HepG2 (cell line): Measurements from ENCODE around the gene PCDHGB2. TPM values are rescaled to one million over a fixed set of nuclear protein-coding genes. Genes with fewer than 3 reads are reported as not detected.
A peak's percentile ranks its signal among the peaks of the same experiment; 100 is the strongest.

Source experiments
- AGO1 ChIP-seq: fragments of 200-400 bp; formaldehyde crosslinking; IDR thresholded peaks from 2 replicates; pipeline ENCODE4 v1.6.1; 2017; ENCODE audit warnings: mild to moderate bottlenecking, low read depth, low read length, moderate library complexity; ENCODE audit not compliant: poor library complexity, severe bottlenecking
- ARNT ChIP-seq: fragments of 450-650 bp; IDR thresholded peaks from 2 replicates; pipeline ENCODE4 v1.6.1; 2017
- CC2D1A ChIP-seq: sonication (generic); formaldehyde crosslinking; IDR thresholded peaks from 2 replicates; pipeline ENCODE4 v1.8.1; 2023; ENCODE audit warnings: mild to moderate bottlenecking, missing genetic modification reagents
- GFI1 ChIP-seq: sonication (generic); formaldehyde crosslinking; IDR thresholded peaks from 2 replicates; pipeline ENCODE4 v1.5.0; 2020; ENCODE audit warnings: missing genetic modification reagents, mild to moderate bottlenecking, borderline replicate concordance
- NFIC ChIP-seq: IDR thresholded peaks from 2 replicates; pipeline ENCODE4 v1.6.1; 2012; ENCODE audit warnings: mild to moderate bottlenecking, low read length, inconsistent platforms
- PAXIP1 ChIP-seq: sonication (generic); formaldehyde crosslinking; conservative IDR thresholded peaks from 2 replicates; pipeline ENCODE4 v1.4.0; 2020; ENCODE audit warnings: mild to moderate bottlenecking, missing genetic modification reagents, moderate library complexity
- SALL1 ChIP-seq: sonication (generic); formaldehyde crosslinking; IDR thresholded peaks from 2 replicates; pipeline ENCODE4 v1.8.0; 2022; ENCODE audit warnings: mild to moderate bottlenecking, missing genetic modification reagents
- SMARCC2 ChIP-seq: fragments of 450-650 bp; IDR thresholded peaks from 2 replicates; pipeline ENCODE4 v1.6.1; 2017; ENCODE audit warnings: antibody characterized with exemption, mild to moderate bottlenecking
- XRCC5 ChIP-seq: fragments of 200-400 bp; formaldehyde crosslinking; optimal IDR thresholded peaks from 2 replicates; pipeline ENCODE3; 2017; ENCODE audit warnings: mild to moderate bottlenecking, low read length
- ZNF460 ChIP-seq: sonication (generic); formaldehyde crosslinking; IDR thresholded peaks from 2 replicates; pipeline ENCODE4 v1.5.1; 2020; ENCODE audit warnings: missing genetic modification reagents, mild to moderate bottlenecking, borderline replicate concordance
- ZNF496 ChIP-seq: sonication (generic); formaldehyde crosslinking; IDR thresholded peaks from 2 replicates; pipeline ENCODE4 v1.8.1; 2023; ENCODE audit warnings: mild to moderate bottlenecking, moderate library complexity, missing genetic modification reagents; ENCODE audit not compliant: insufficient replicate concordance
- ZNF629 ChIP-seq: sonication (generic); formaldehyde crosslinking; conservative IDR thresholded peaks from 2 replicates; pipeline ENCODE4 v1.5.0; 2020; ENCODE audit warnings: missing genetic modification reagents
- ZNF761 ChIP-seq: sonication (generic); formaldehyde crosslinking; conservative IDR thresholded peaks from 2 replicates; pipeline ENCODE4 v1.4.0; 2020; ENCODE audit warnings: mild to moderate bottlenecking, missing genetic modification reagents
- ZSCAN5A ChIP-seq: sonication (generic); formaldehyde crosslinking; IDR thresholded peaks from 2 replicates; pipeline ENCODE4 v1.8.0; 2022; ENCODE audit warnings: mild to moderate bottlenecking, missing genetic modification reagents, borderline replicate concordance
- polyA plus RNA-seq, 8 experiments: library from polyadenylated mRNA; depleted of rRNA in 3 of 8; stranded (reverse) in 7 of 8; unstranded in 1 of 8; fragments of >200 nt; fragmentation: Illumina TruSeq in 4 of 8; extraction: Trizol in 4 of 8; gene quantifications; 2 replicates each; pipeline versions ENCODE4 v1.2.1 to v1.2.3, GENCODE V29; 2011 to 2016; ENCODE audit warnings: low read depth in 4 of 8, missing spikeins in 1 of 8, mixed read lengths in 1 of 8; ENCODE audit not compliant: insufficient read depth in 1 of 8
- total RNA-seq, 5 experiments: library from RNA; depleted of rRNA; stranded (reverse); fragments of >200 nt; fragmentation: Illumina TruSeq; extraction: Trizol; gene quantifications; 2 replicates each; pipeline ENCODE4 v1.2.3, GENCODE V29; 2016; ENCODE audit warnings: low read depth in 1 of 5
- TF ChIP-seq, protein P1 (sequence below): fragments of 450-650 bp; IDR thresholded peaks from 2 replicates; pipeline ENCODE4 v1.6.1; 2017; ENCODE audit warnings: mild to moderate bottlenecking
- TF ChIP-seq, protein P2 (sequence below): sonication (generic); formaldehyde crosslinking; IDR thresholded peaks from 2 replicates; pipeline ENCODE4 v1.5.1; 2020; ENCODE audit warnings: missing genetic modification reagents, mild to moderate bottlenecking, borderline replicate concordance

PCDHGB2 gene
- total and polyA plus RNA-seq, 2 of the 13 experiments (the other 11 are each of a cell fraction or from before 2014, with no cell fraction given) = 0.64 to 0.82 TPM

GRCh38 chr5:141320225-141321169, 39.3 kb upstream of the PCDHGB2 start, which contains the start of gene TAF7 (continued):
- TF ChIP-seq, protein P1, sequence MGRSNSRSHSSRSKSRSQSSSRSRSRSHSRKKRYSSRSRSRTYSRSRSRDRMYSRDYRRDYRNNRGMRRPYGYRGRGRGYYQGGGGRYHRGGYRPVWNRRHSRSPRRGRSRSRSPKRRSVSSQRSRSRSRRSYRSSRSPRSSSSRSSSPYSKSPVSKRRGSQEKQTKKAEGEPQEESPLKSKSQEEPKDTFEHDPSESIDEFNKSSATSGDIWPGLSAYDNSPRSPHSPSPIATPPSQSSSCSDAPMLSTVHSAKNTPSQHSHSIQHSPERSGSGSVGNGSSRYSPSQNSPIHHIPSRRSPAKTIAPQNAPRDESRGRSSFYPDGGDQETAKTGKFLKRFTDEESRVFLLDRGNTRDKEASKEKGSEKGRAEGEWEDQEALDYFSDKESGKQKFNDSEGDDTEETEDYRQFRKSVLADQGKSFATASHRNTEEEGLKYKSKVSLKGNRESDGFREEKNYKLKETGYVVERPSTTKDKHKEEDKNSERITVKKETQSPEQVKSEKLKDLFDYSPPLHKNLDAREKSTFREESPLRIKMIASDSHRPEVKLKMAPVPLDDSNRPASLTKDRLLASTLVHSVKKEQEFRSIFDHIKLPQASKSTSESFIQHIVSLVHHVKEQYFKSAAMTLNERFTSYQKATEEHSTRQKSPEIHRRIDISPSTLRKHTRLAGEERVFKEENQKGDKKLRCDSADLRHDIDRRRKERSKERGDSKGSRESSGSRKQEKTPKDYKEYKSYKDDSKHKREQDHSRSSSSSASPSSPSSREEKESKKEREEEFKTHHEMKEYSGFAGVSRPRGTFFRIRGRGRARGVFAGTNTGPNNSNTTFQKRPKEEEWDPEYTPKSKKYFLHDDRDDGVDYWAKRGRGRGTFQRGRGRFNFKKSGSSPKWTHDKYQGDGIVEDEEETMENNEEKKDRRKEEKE = no peak
- no peak for TF ChIP-seq CC2D1A (CRISPR knock-in tag)
- no peak; the same call in 1 of the 2 replicates for TF ChIP-seq PAXIP1 (CRISPR knock-in tag)
- TF ChIP-seq ZSCAN5A (CRISPR knock-in tag) = peak; percentile 14; the same call in 1 of the 2 replicates
- TF ChIP-seq AGO1 = peak; percentile 65
- TF ChIP-seq GFI1 = no peak; the same call in 1 of the 2 replicates
- no peak for TF ChIP-seq ZNF496
- TF ChIP-seq, protein P2, sequence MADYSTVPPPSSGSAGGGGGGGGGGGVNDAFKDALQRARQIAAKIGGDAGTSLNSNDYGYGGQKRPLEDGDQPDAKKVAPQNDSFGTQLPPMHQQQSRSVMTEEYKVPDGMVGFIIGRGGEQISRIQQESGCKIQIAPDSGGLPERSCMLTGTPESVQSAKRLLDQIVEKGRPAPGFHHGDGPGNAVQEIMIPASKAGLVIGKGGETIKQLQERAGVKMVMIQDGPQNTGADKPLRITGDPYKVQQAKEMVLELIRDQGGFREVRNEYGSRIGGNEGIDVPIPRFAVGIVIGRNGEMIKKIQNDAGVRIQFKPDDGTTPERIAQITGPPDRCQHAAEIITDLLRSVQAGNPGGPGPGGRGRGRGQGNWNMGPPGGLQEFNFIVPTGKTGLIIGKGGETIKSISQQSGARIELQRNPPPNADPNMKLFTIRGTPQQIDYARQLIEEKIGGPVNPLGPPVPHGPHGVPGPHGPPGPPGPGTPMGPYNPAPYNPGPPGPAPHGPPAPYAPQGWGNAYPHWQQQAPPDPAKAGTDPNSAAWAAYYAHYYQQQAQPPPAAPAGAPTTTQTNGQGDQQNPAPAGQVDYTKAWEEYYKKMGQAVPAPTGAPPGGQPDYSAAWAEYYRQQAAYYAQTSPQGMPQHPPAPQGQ (CRISPR knock-in tag) = no peak
- TF ChIP-seq ARNT = no peak
- TF ChIP-seq ZNF629 (CRISPR knock-in tag) = no peak
- peak; percentile 87 for TF ChIP-seq SALL1 (CRISPR knock-in tag)
- TF ChIP-seq SMARCC2 = no peak
- TF ChIP-seq ZNF761 (CRISPR knock-in tag) = 0 out of 2 replicates have a peak, but pooled peaks have one; percentile 46
- TF ChIP-seq XRCC5 = peak; percentile 48
- no peak for TF ChIP-seq NFIC
- TF ChIP-seq ZNF460 (CRISPR knock-in tag) = no peak; the same call in 1 of the 2 replicates
